LNCAP (cell line): ENCODE data around the gene MCOLN3.

Experiments
- TF ChIP-seq, protein P1 (sequence below): fragments of 450-650 bp; IDR thresholded peaks from 2 replicates; pipeline ENCODE4 v1.5.1; 2017; ENCODE audit warnings: mild to moderate bottlenecking

Gene MCOLN3

DNA sequence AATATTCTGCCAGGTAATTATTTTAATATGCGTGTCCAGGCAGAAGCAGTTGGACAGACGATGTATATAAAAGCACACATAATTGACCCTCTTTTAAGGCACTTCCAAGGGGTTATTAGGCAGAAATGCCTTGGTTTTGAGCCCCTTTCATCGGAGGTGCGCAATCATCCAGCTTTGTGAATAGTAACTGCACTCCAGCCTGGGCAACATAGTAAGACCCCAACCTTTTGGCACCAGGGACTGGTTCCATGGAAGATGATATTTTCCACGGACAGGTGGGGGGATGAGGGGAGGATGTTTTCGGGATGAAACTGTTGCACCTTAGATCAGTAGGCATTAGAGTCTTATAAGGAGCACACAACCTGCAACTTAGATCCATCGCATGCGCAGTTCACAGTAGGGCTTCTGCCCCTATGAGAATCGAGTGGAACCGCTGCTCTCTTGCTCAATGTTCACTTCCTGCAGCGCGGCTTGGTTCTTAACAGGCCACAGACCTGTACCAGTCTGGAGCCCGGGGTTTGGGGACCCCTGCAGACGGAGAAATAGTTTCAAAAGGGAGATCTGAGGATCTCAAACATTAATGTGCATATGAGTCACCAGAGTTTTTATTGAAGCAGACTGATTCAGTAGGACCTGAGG, 49.5 kb downstream of the MCOLN3 start:
- TF ChIP-seq, protein P1, sequence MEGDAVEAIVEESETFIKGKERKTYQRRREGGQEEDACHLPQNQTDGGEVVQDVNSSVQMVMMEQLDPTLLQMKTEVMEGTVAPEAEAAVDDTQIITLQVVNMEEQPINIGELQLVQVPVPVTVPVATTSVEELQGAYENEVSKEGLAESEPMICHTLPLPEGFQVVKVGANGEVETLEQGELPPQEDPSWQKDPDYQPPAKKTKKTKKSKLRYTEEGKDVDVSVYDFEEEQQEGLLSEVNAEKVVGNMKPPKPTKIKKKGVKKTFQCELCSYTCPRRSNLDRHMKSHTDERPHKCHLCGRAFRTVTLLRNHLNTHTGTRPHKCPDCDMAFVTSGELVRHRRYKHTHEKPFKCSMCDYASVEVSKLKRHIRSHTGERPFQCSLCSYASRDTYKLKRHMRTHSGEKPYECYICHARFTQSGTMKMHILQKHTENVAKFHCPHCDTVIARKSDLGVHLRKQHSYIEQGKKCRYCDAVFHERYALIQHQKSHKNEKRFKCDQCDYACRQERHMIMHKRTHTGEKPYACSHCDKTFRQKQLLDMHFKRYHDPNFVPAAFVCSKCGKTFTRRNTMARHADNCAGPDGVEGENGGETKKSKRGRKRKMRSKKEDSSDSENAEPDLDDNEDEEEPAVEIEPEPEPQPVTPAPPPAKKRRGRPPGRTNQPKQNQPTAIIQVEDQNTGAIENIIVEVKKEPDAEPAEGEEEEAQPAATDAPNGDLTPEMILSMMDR: no peak

DNA sequence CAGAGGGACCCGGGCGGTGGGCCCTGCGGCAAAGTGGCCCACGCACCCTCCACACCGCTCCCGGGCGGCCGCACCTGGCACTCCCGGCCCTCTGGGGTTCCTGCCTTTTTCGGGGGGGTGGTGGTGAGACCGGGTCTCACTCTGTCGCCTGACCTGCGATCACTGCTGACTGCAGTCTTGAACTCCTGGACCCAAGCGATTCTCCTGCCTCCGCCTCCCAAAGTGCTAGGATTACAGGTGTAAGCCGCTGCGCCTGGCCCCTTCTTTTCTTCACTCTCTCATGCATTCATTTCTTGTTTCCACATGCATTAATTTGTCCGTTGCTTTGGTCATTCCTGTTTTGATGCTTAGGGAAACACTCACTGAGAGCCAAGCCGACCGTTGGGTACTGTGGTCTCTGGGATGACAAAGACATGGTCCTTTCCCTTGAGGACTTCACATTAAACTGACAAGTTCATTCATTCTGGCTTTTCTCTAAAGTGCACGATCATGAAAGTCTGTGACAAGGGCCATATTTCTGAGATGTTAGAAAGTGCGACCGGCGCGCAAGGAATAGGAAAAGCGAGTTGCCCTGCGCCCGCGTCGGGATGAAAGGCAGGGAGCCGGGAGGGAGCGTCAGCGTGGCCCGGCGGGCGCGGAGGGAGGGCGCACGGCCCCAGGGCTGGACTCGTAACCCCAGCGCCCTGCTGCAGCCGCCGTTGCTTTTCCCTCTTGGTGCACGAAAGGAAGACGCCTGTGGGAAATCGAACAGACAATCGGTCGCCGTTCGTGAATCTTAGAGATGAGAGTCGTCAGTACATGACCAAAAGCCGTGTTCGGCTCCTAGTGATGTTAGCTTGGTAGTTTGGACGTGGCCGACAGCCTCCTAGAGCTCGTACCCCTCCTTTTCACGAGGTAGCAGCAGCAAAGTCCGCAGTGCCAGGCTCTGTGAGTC, 50.4 kb downstream of the MCOLN3 start:
- TF ChIP-seq, protein P1: no peak

DNA sequence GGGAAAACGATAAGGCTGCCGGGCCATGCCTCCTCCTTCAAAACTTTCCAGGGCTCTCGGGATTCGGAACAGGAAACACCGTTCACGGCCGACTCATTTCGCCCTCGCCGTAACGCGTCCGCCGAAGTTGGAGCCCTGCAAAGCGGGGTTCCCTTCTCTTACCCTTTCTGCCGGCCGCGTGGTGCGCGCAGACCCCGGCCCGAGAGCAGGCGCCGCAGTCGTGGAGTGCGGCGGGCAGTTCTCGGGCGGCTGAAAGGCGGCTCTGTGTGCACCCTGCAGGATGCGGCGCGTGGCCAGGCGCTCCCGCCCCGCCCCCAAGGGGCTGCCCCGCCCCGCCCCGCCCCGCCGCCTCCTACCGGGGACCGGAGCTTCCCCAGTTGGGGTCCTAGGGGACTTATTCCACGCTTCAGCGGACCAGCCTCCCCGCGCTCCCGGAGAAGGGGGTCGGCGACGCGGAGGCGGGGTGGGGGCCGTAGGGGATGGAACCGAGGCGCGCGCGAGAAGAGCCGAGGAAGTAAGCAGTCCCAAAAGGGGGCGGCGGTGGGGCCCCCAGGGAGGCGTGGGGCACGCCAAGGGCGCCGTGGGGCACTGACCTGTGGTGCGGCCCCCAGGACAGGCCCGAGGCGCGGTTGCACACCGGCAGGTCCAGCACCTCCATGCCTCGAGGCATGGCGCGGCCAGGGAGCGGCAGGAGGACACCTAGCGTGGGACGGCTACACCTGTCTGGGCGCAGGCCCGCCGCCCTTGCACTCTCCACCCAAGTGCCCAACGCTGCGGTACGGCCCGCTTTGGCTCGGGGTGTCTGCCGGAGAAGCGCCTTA, 51.2 kb downstream of the MCOLN3 start, which contains the start of gene MCOLN2:
MCOLN2 (minus strand) TSS at position 268 of the 821 bp plus-strand sequence; CDS start at position 27, 241 bp downstream.
- TF ChIP-seq, protein P1: no peak

DNA sequence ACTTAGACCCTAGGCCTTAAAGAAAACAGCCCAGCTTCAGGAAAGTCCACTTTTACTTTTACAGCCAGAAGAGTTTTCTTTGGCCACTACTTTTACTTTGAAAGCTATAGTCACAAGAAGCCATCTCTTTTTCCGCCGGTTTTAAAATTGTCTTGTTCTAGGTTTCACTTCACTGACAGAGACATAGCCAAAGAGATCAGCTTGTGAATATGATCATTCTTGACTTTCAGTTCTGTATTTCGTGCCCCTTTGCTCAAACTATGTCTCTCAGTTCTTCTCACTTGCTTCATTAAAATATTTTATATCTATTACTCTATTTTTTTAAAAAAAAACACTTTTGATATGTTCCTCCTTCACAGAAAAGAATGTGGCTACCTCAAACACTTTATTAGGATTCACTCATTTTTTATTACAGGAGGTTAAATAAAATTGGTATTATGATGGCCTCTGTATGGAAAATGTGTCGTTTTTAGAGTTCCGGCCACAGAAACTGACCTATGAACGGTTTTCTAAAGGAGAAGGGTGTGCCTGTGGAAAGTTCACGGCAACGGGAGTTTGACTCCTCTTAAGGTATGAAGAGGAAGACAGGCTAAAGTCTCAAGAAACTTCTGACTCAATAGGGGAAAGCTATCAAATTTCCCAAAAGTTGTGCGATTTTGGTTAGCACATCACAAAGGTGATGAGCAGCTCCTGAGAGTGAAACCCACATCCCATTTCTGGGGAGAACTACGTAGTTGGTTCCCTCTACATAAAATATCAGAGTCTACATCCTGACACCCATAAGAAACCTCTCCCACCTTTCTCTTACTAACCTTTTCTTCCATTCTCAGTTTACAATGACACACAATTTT, 52.6 kb downstream of the MCOLN3 start:
- TF ChIP-seq, protein P1: no peak

DNA sequence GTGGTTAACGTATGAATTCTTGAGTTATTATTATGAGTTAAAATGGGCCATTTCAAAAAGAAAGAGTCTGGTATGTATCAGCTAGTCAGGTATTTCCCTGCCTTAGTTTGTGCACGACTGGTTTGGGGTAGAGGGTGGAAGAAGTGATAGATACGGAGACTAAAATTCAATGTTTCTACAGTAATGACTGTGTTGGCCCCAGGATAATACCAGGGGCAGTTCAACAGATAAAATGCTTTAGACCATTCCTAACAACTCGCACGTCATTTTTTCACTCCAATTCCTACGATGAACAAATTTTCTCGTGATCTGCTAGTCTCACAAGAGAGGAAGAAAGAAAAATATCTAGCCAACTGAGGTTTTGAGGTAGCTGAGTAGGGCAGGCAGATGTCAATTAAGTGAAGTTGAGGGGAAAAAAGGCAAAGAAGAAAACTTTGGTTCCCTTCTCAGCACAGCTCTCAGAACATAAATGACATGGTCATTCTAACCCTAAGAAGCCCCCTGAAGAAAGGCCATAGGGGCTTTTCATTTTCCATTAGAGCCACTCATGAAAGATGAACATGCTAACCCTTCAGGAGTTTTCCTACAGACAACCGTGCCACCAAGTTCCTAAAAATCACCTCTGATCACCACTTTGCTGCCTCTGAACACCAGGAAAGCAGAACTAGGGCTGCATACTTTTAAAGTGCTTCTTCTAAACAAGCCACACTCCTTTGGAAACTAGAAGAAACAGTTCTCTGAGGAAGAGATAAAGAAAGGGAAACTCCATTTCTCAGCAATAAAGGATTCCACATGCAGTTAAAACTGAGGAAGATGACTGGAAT, 57.0 kb downstream of the MCOLN3 start:
- TF ChIP-seq, protein P1: no peak

DNA sequence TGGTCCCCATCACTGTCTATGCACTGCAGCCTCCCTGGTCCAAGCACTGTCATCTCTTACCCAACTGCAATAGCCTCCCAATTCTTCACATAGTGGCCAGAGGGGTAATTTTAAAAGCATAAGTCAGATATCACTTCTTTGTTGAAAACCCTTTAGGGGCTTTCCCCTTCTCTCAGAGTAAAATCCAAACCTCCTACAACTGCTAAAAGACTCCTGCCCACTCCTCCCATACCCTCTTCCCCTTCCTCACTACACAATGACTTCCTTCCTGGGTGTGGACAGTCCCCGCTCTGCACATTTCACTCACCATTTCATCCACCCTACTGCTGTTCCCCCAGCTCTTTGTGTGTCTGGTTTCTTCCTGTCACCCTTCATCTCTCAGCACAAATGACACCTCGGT, 59.7 kb downstream of the MCOLN3 start:
- TF ChIP-seq, protein P1: no peak
